HG03558 (cell line): ENCODE data around the gene RALGDS.
"Not testable (repeated sequence)": the region's sequence is repeated elsewhere in the genome, so short reads cannot be mapped to it uniquely, and the experiment has no call there.

ENCODE experiments used
- ATAC-seq: cut with Tn5 transposase; IDR thresholded peaks from one replicate; pipeline ENCODE4 v1.9.1; 2021; ENCODE audit warnings: moderate number of reproducible peaks; ENCODE audit not compliant: unreplicated experiment; ENCODE audit errors: extremely low read depth

Gene RALGDS

DNA sequence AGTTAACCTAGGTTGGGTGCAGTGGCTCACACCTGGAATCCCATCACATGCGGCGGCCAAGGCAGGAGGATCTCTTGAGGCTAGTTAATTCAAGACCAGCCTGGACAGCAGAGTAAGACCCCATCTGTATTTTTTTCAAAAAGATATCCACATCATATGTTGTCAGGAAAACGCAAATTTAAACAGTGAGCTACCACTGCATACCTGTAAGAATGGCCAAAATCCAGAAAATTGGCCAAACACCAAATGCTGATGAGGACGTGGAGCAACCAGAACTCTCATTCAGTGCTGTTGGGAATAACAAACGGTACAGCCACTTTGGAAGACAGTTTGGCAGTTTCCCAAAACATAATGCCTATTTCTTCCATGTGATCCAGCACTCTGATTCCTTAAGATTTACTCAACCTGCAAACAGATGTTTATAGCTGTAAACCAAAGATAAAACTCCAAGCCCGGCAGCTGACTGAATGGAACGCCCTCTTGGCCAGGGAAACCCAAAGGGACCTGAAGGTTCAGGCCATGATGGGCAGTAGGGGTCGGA, 46.9 kb downstream of the RALGDS start:
- ATAC-seq: no peak

- ATAC-seq: no peak
These were observed 47.7 kb downstream of the RALGDS start for GRCh38 chr9:133073086-133074014.

- ATAC-seq: not testable (repeated sequence)
These were observed 48.8 kb downstream of the RALGDS start for GRCh38 chr9:133072210-133072609.

DNA sequence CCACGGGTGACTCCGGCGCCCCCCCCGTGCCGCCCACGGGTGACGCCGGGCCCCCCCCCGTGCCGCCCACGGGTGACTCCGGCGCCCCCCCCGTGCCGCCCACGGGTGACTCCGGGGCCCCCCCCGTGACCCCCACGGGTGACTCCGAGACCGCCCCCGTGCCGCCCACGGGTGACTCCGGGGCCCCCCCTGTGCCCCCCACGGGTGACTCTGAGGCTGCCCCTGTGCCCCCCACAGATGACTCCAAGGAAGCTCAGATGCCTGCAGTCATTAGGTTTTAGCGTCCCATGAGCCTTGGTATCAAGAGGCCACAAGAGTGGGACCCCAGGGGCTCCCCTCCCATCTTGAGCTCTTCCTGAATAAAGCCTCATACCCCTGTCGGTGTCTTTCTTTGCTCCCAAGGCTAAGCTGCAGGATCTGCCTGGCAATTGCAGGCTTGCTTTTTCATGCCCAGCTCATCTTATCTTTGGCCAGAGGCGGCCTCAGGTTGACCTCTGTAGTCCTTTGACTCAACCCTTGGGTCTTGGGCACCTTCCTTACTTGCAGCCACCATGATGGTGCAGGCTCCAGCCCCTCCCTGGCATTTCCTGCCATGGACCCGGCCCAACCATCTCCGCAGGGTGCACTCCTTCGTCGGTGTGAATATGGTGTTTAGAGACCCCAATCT, 49.4 kb downstream of the RALGDS start:
- no peak for ATAC-seq

DNA sequence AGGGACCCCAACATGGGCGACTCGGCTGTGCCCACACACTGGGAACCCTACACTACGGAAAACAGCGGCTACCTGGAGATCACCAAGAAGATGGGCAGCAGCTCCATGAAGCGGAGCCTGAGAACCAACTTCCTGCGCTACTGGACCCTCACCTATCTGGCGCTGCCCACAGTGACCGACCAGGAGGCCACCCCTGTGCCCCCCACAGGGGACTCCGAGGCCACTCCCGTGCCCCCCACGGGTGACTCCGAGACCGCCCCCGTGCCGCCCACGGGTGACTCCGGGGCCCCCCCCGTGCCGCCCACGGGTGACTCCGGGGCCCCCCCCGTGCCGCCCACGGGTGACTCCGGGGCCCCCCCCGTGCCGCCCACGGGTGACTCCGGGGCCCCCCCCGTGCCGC, 50.1 kb downstream of the RALGDS start:
- ATAC-seq: not testable (repeated sequence)

DNA sequence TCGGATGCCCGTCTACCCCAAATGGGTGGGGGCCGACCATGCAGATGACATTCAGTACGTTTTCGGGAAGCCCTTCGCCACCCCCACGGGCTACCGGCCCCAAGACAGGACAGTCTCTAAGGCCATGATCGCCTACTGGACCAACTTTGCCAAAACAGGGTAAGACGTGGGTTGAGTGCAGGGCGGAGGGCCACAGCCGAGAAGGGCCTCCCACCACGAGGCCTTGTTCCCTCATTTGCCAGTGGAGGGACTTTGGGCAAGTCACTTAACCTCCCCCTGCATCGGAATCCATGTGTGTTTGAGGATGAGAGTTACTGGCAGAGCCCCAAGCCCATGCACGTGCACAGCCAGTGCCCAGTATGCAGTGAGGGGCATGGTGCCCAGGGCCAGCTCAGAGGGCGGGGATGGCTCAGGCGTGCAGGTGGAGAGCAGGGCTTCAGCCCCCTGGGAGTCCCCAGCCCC, 50.5 kb downstream of the RALGDS start:
- ATAC-seq: not testable (repeated sequence)

DNA sequence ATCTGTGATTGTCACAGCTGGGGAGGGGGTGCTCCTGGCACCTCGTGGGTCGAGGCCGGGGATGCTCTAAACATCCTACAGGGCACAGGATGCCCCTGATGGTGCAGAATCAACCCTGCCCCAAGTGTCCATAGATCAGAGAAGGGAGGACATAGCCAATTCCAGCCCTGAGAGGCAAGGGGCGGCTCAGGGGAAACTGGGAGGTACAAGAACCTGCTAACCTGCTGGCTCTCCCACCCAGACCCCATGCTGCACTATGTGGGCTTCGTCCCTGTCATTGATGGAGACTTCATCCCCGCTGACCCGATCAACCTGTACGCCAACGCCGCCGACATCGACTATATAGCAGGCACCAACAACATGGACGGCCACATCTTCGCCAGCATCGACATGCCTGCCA, 52.6 kb downstream of the RALGDS start:
- not testable (repeated sequence) for ATAC-seq

- ATAC-seq: no peak
These were observed 53.2 kb downstream of the RALGDS start for GRCh38 chr9:133067813-133068212.

DNA sequence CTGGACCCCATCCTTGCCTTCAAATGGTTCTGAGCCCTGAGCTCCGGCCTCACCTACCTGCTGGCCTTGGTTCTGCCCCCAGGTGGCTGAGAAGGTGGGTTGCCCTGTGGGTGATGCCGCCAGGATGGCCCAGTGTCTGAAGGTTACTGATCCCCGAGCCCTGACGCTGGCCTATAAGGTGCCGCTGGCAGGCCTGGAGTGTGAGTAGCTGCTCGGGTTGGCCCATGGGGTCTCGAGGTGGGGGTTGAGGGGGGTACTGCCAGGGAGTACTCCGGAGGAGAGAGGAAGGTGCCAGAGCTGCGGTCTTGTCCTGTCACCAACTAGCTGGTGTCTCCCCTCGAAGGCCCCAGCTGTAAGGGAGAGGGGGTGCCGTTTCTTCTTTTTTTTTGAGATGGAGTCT, 54.0 kb downstream of the RALGDS start:
- no peak for ATAC-seq

GRCh38 chr9:133066181-133066983, 54.7 kb downstream of the RALGDS start:
- no peak for ATAC-seq

GRCh38 chr9:133065070-133065388, 56.0 kb downstream of the RALGDS start:
- no peak for ATAC-seq

DNA sequence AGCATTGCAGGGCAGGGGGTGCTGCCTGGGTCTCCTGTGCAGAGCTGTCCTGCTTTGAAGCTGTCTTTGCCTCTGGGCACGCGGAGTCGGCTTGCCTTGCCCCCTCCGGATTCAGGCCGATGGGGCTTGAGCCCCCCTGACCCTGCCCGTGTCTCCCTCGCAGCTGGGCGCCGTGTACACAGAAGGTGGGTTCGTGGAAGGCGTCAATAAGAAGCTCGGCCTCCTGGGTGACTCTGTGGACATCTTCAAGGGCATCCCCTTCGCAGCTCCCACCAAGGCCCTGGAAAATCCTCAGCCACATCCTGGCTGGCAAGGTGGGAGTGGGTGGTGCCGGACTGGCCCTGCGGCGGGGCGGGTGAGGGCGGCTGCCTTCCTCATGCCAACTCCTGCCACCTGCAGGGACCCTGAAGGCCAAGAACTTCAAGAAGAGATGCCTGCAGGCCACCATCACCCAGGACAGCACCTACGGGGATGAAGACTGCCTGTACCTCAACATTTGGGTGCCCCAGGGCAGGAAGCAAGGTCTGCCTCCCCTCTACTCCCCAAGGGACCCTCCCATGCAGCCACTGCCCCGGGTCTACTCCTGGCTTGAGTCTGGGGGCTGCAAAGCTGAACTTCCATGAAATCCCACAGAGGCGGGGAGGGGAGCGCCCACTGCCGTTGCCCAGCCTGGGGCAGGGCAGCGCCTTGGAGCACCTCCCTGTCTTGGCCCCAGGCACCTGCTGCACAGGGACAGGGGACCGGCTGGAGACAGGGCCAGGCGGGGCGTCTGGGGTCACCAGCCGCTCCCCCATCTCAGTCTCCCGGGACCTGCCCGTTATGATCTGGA, 56.6 kb downstream of the RALGDS start:
- ATAC-seq: no peak

DNA sequence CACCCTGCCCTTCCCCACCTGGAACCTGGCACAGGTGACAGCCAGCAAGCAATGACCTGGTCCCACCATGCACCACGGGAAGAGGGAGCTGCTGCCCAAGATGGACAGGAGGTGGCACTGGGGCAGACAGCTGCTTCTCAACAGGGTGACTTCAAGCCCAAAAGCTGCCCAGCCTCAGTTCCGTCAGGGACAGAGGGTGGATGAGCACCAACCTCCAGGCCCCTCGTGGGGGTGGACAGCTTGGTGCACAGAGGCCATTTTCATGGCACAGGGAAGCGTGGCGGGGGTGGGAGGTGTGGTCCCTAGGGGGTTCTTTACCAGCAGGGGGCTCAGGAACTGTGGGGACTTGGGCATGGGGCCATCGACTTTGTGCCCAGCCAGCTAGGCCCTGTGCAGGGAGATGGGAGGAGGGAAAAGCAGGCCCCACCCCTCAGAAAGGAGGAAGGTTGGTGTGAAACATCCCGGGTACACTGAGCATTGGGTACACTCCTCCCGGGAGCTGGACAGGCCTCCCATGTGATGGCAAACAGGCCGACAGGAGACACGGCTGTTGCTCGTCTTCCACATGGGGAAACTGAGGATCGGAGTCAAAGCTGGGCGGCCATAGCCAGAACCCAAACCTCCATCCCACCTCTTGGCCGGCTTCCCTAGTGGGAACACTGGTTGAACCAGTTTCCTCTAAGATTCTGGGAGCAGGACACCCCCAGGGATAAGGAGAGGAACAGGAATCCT, 57.4 kb downstream of the RALGDS start:
- no peak for ATAC-seq

DNA sequence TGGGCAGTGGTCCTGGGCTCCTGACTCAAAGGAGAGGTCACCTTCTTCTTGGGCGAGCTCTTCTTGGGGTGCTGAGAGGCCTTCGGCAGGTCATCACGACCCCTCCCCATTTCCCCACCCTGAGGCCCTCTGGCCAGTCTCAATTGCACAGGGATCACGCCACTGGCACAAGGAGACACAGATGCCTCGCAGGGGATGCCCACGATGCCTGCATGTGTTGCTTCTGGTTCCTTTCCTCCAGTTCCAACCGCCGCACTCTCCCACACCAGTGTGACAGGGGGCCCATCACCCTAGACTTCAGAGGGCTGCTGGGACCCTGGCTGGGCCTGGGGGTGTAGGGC, 57.9 kb downstream of the RALGDS start:
- no peak for ATAC-seq

GRCh38 chr9:133062569-133062968, 58.5 kb downstream of the RALGDS start:
- not testable (repeated sequence) for ATAC-seq

GRCh38 chr9:133061764-133062145, 59.3 kb downstream of the RALGDS start, which contains the start of gene CEL:
Gene CEL, plus strand, starts transcription at chr9:133061981. Its CDS starts 22 bp downstream, at chr9:133062003.
- ATAC-seq: not testable (repeated sequence)

- not testable (repeated sequence) for ATAC-seq
These were observed 59.8 kb downstream of the RALGDS start for GRCh38 chr9:133061019-133061763.

GRCh38 chr9:133060417-133060841, 60.6 kb downstream of the RALGDS start:
- ATAC-seq: no peak
